ENCODE results near the gene RFPL3.

RFPL3 gene

DNA sequence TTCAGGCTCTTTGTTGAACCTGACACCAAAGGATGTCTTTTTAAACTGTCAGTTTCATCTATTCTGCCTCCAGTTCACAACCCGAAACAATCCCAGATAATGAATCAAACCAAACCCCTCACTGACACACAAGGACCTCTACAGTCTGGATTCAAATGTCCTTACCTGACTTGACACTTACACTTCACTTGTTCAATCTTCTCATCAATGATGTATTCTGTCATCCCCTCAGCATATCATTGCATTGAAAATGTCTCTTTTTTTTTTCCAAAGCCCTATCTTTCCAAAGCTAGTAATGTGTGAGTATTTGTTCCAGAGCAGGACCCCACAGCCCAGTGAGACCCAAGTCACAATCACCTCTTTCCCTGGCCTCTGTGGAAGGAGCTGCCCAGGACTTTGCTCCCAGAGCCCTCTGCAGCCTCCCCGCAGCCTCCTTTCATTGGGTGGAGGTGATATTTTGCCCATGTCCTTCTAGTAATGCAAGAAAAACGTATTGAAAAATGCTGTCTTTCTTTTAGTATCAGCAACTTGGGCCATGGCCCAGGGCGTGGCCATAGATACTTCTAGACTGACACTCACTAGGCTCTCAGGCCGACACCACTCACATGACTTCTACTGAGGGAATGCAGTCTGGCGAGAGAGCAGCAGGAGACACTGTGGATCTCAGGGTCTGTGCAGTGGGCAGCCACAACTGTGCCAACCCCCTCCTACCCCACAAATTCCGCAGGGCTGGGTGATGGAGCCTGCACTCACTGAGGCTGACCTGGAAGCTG, 18.2 kb downstream of the RFPL3 start:
- H2BK5ac ChIP-seq (ENCODE audit: low read length), result peak overlapping the region; percentile 1
- H2BK15ac ChIP-seq (ENCODE audit: low read length), result peak overlapping the region; percentile 0
- H3K27ac ChIP-seq (replicated peaks; ENCODE audit: low read length), result no peak overlapping the region
- no peak overlapping the region for H3K4me3 ChIP-seq (ENCODE audit: low read length in 2 of 2)
- H4K8ac ChIP-seq (ENCODE audit: low read depth, low read length), result no peak overlapping the region
- no peak overlapping the region for H3K4me2 ChIP-seq (ENCODE audit: insufficient read depth, low read length, poor library complexity, severe bottlenecking)
- H3K18ac ChIP-seq (ENCODE audit: low read length), result peak overlapping the region; percentile 89
- no peaks in the 10 kb centered on the region for H3K36me3 ChIP-seq (replicated peaks in 1 of 2; ENCODE audit: control insufficient read depth in 2 of 2, insufficient read depth in 2 of 2, low read length in 2 of 2)
- no CpG with 5 or more reads among the region's 7 CpGs for WGBS, 2 donors (ENCODE audit: extremely low coverage in 2 of 2, insufficient read length in 2 of 2, insufficient replicate concordance in 1 of 2)
- no peaks in the 10 kb centered on the region for H3K27me3 ChIP-seq (ENCODE audit: control insufficient read depth in 3 of 3, insufficient read depth in 3 of 3, low read depth in 1 of 3, low read length in 3 of 3)
- DNase-seq (ENCODE audit: low spot score), result no peak
- H2BK12ac ChIP-seq (ENCODE audit: low read length), result no peak overlapping the region
- no peak overlapping the region for H3K23ac ChIP-seq (ENCODE audit: low read depth, low read length, poor library complexity)
- H3K9ac ChIP-seq (ENCODE audit: low read depth, low read length, poor library complexity), result no peak overlapping the region
- no peak overlapping the region for H2BK120ac ChIP-seq (ENCODE audit: low read depth, low read length)
- no peaks in the 10 kb centered on the region for H3K9me3 ChIP-seq (replicated peaks in 1 of 2; ENCODE audit: control insufficient read depth in 2 of 2, insufficient read depth in 1 of 2, low read depth in 1 of 2, low read length in 2 of 2)
- no peak overlapping the region for H4K91ac ChIP-seq (ENCODE audit: low read depth, low read length, poor library complexity)
- no peak overlapping the region for H3K4ac ChIP-seq (ENCODE audit: low read length)
- no peak overlapping the region for H2AFZ ChIP-seq (ENCODE audit: low read length)
- H3K4me1 ChIP-seq (ENCODE audit: control insufficient read depth in 2 of 2, insufficient read depth in 1 of 2, low read depth in 1 of 2, low read length in 2 of 2), result peaks cover 5 to 18% of the 10 kb centered on the region in 2 donors
- no peaks in the 10 kb centered on the region for H3K79me1 ChIP-seq (ENCODE audit: low read depth, low read length)
- no peak overlapping the region for H3K14ac ChIP-seq (ENCODE audit: low read length)
- peak overlapping the region; percentile 4 for H2AK5ac ChIP-seq (ENCODE audit: low read depth, low read length)

DNA sequence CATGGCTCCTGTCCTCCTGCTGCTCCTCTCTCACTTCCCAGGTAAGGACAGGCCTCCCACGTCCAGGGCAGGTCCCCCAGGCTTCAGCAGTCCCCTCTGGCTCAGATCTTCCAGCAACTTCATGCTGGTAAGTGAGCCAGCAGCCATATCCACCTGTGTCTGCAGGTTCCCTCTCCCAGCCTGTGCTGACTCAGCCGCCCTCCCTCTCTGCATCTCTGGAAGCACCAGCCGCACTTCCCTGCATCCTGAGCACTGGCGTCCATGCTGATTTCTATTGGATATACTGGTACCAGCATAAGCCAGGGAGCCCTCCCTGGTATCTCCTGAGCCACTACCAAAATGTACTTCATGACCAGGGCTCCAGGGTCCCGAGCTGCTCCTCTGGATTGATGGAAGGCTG, 19.0 kb downstream of the RFPL3 start:
- no peaks in the 10 kb centered on the region for H3K9me3 ChIP-seq (replicated peaks in 1 of 2; ENCODE audit: control insufficient read depth in 2 of 2, insufficient read depth in 1 of 2, low read depth in 1 of 2, low read length in 2 of 2)
- no peaks in the 10 kb centered on the region for H3K36me3 ChIP-seq (replicated peaks in 1 of 2; ENCODE audit: control insufficient read depth in 2 of 2, insufficient read depth in 2 of 2, low read length in 2 of 2)
- H2AFZ ChIP-seq (ENCODE audit: low read length), result no peak overlapping the region
- peak overlapping the region; percentile 97 for H2BK12ac ChIP-seq (ENCODE audit: low read length)
- no peak overlapping the region for H3K23ac ChIP-seq (ENCODE audit: low read depth, low read length, poor library complexity)
- H2BK120ac ChIP-seq (ENCODE audit: low read depth, low read length), result no peak overlapping the region
- H2BK15ac ChIP-seq (ENCODE audit: low read length), result peak overlapping the region; percentile 0
- peak overlapping the region; percentile 89 for H3K18ac ChIP-seq (ENCODE audit: low read length)
- peak overlapping the region; percentile 4 for H2AK5ac ChIP-seq (ENCODE audit: low read depth, low read length)
- H3K4me1 ChIP-seq (ENCODE audit: control insufficient read depth in 2 of 2, insufficient read depth in 1 of 2, low read depth in 1 of 2, low read length in 2 of 2), result peaks cover 5 to 18% of the 10 kb centered on the region in 2 donors
- no peak overlapping the region for H4K91ac ChIP-seq (ENCODE audit: low read depth, low read length, poor library complexity)
- WGBS, 2 donors (ENCODE audit: extremely low coverage in 2 of 2, insufficient read length in 2 of 2, insufficient replicate concordance in 1 of 2), result no CpG with 5 or more reads among the region's 5 CpGs
- peak overlapping the region; percentile 87 for H3K4ac ChIP-seq (ENCODE audit: low read length)
- H3K14ac ChIP-seq (ENCODE audit: low read length), result no peak overlapping the region
- peak overlapping the region; percentile 39 for H3K9ac ChIP-seq (ENCODE audit: low read depth, low read length, poor library complexity)
- no peaks in the 10 kb centered on the region for H3K79me1 ChIP-seq (ENCODE audit: low read depth, low read length)
- H3K4me2 ChIP-seq (ENCODE audit: insufficient read depth, low read length, poor library complexity, severe bottlenecking), result no peak overlapping the region
- no peak for DNase-seq (ENCODE audit: low spot score)
- peak overlapping the region; percentile 1 for H2BK5ac ChIP-seq (ENCODE audit: low read length)
- no peak overlapping the region for H3K4me3 ChIP-seq (ENCODE audit: low read length in 2 of 2)
- H3K27ac ChIP-seq (replicated peaks; ENCODE audit: low read length), result no peak overlapping the region
- no peaks in the 10 kb centered on the region for H3K27me3 ChIP-seq (ENCODE audit: control insufficient read depth in 3 of 3, insufficient read depth in 3 of 3, low read depth in 1 of 3, low read length in 3 of 3)
- peak overlapping the region; percentile 23 for H4K8ac ChIP-seq (ENCODE audit: low read depth, low read length)

DNA sequence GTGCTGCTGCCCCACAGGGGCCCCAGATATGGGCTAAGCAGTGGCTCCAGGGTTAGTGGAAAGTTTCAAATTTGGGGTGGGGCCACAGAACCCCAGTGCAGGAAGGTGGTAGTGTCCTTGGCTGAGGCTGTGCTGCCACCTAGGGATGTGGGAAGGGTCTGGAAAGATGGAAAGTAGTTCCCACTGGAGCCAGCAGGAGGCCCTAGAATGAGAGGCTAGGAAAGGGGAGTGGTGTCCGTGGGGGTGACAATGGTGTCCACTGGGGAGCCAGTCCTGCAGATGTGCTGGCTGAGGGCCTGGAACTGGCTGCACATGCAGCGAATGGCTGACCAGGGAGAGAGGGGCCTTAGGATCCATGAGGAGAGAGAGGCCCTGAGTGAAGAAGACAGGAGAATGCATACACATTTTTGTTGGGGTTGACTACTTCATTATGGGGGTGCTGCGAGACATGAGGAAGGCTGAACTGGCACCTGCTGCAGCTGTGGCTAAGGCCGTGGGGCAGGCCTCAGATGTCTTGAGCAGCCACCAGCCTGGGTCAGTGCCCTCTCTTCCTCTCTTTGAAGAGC, 21.1 kb downstream of the RFPL3 start:
- Histone ChIP-seq H2BK120ac (ENCODE audit: low read depth, low read length) (no peak overlapping the region), H4K91ac (ENCODE audit: low read depth, low read length, poor library complexity) (no peak overlapping the region), H3K4me2 (ENCODE audit: insufficient read depth, low read length, poor library complexity, severe bottlenecking) (no peak overlapping the region), H2BK15ac (ENCODE audit: low read length) (peak overlapping the region; percentile 19), H3K18ac (ENCODE audit: low read length) (peak overlapping the region; percentile 12), H3K14ac (ENCODE audit: low read length) (no peak overlapping the region), H3K27me3 (ENCODE audit: control insufficient read depth in 3 of 3, insufficient read depth in 3 of 3, low read depth in 1 of 3, low read length in 3 of 3) (no peaks in the 10 kb centered on the region), H4K8ac (ENCODE audit: low read depth, low read length) (no peak overlapping the region), H3K4ac (ENCODE audit: low read length) (no peak overlapping the region), H3K36me3 (replicated peaks in 1 of 2; ENCODE audit: control insufficient read depth in 2 of 2, insufficient read depth in 2 of 2, low read length in 2 of 2) (no peaks in the 10 kb centered on the region), H3K23ac (ENCODE audit: low read depth, low read length, poor library complexity) (no peak overlapping the region), H2AFZ (ENCODE audit: low read length) (no peak overlapping the region), H3K9me3 (replicated peaks in 1 of 2; ENCODE audit: control insufficient read depth in 2 of 2, insufficient read depth in 1 of 2, low read depth in 1 of 2, low read length in 2 of 2) (no peaks in the 10 kb centered on the region), H3K4me3 (ENCODE audit: low read length in 2 of 2) (no peak overlapping the region), H3K27ac (replicated peaks; ENCODE audit: low read length) (no peak overlapping the region), H3K79me1 (ENCODE audit: low read depth, low read length) (no peaks in the 10 kb centered on the region), H3K4me1 (ENCODE audit: control insufficient read depth in 2 of 2, insufficient read depth in 1 of 2, low read depth in 1 of 2, low read length in 2 of 2) (peaks cover 5 to 18% of the 10 kb centered on the region in 2 donors), H2BK5ac (ENCODE audit: low read length) (no peak overlapping the region), H3K9ac (ENCODE audit: low read depth, low read length, poor library complexity) (no peak overlapping the region), H2BK12ac (ENCODE audit: low read length) (no peak overlapping the region), H2AK5ac (ENCODE audit: low read depth, low read length) (no peak overlapping the region)
- no CpG with 5 or more reads among the region's 4 CpGs for WGBS, 2 donors (ENCODE audit: extremely low coverage in 2 of 2, insufficient read length in 2 of 2, insufficient replicate concordance in 1 of 2)
- DNase-seq (ENCODE audit: low spot score), result peak; percentile 53

DNA sequence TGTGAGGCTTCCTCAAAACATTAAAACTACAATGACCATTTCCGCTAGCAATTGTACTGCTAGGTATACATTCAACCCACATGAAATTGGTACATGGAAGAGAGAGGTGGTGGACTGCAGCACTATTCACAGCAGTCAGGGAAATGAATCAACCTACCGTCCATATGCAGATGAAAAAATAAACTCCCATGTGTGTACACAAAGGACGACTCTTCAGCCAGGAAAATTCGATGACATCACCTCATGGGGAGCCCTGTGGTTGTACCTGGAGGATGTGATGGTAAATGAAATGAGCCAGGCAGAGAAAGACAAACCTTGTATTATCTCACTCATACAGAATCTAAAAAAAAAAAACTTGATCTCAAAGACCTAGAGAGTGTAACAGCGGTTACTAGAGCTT, 23.3 kb downstream of the RFPL3 start:
- peaks cover 5 to 16% of the 10 kb centered on the region in 2 donors for H3K4me1 ChIP-seq (ENCODE audit: control insufficient read depth in 2 of 2, insufficient read depth in 1 of 2, low read depth in 1 of 2, low read length in 2 of 2)

More for the DNA sequence above, 23.3 kb downstream of the RFPL3 start:
- H3K4me3 ChIP-seq (ENCODE audit: low read length in 2 of 2), result no peak overlapping the region
- no peak overlapping the region for H3K23ac ChIP-seq (ENCODE audit: low read depth, low read length, poor library complexity)
- no peak overlapping the region for H3K14ac ChIP-seq (ENCODE audit: low read length)
- H2AFZ ChIP-seq (ENCODE audit: low read length), result no peak overlapping the region
- no peak overlapping the region for H3K9ac ChIP-seq (ENCODE audit: low read depth, low read length, poor library complexity)
- no peaks in the 10 kb centered on the region for H3K9me3 ChIP-seq (replicated peaks in 1 of 2; ENCODE audit: control insufficient read depth in 2 of 2, insufficient read depth in 1 of 2, low read depth in 1 of 2, low read length in 2 of 2)
- no peak overlapping the region for H3K18ac ChIP-seq (ENCODE audit: low read length)
- peaks cover 6 to 11% of the 10 kb centered on the region in 2 donors for H3K36me3 ChIP-seq (replicated peaks in 1 of 2; ENCODE audit: control insufficient read depth in 2 of 2, insufficient read depth in 2 of 2, low read length in 2 of 2)
- no peak for DNase-seq (ENCODE audit: low spot score)
- H4K8ac ChIP-seq (ENCODE audit: low read depth, low read length), result no peak overlapping the region
- H3K27ac ChIP-seq (replicated peaks; ENCODE audit: low read length), result no peak overlapping the region
- H2BK15ac ChIP-seq (ENCODE audit: low read length), result no peak overlapping the region
- H3K4ac ChIP-seq (ENCODE audit: low read length), result no peak overlapping the region
- H2AK5ac ChIP-seq (ENCODE audit: low read depth, low read length), result no peak overlapping the region
- no peak overlapping the region for H2BK120ac ChIP-seq (ENCODE audit: low read depth, low read length)
- H2BK5ac ChIP-seq (ENCODE audit: low read length), result no peak overlapping the region
- H4K91ac ChIP-seq (ENCODE audit: low read depth, low read length, poor library complexity), result no peak overlapping the region
- no CpG with 5 or more reads among the region's 5 CpGs for WGBS, 2 donors (ENCODE audit: extremely low coverage in 2 of 2, insufficient read length in 2 of 2, insufficient replicate concordance in 1 of 2)
- no peaks in the 10 kb centered on the region for H3K27me3 ChIP-seq (ENCODE audit: control insufficient read depth in 3 of 3, insufficient read depth in 3 of 3, low read depth in 1 of 3, low read length in 3 of 3)
- H3K4me2 ChIP-seq (ENCODE audit: insufficient read depth, low read length, poor library complexity, severe bottlenecking), result no peak overlapping the region
- no peak overlapping the region for H2BK12ac ChIP-seq (ENCODE audit: low read length)
- no peaks in the 10 kb centered on the region for H3K79me1 ChIP-seq (ENCODE audit: low read depth, low read length)
